GM18505 (cell line): Measurements from ENCODE around the gene BLTP3A.

Source experiments
- ATAC-seq: cut with Tn5 transposase; IDR thresholded peaks from one replicate; pipeline ENCODE4 v1.9.1; 2021; ENCODE audit not compliant: unreplicated experiment
- POLR2A ChIP-seq: IDR thresholded peaks from 4 replicates; pipeline ENCODE4 v1.6.1; 2011; ENCODE audit warnings: borderline replicate concordance; ENCODE audit not compliant: insufficient read depth, insufficient read length; ENCODE audit errors: extremely low read depth

The BLTP3A gene

DNA sequence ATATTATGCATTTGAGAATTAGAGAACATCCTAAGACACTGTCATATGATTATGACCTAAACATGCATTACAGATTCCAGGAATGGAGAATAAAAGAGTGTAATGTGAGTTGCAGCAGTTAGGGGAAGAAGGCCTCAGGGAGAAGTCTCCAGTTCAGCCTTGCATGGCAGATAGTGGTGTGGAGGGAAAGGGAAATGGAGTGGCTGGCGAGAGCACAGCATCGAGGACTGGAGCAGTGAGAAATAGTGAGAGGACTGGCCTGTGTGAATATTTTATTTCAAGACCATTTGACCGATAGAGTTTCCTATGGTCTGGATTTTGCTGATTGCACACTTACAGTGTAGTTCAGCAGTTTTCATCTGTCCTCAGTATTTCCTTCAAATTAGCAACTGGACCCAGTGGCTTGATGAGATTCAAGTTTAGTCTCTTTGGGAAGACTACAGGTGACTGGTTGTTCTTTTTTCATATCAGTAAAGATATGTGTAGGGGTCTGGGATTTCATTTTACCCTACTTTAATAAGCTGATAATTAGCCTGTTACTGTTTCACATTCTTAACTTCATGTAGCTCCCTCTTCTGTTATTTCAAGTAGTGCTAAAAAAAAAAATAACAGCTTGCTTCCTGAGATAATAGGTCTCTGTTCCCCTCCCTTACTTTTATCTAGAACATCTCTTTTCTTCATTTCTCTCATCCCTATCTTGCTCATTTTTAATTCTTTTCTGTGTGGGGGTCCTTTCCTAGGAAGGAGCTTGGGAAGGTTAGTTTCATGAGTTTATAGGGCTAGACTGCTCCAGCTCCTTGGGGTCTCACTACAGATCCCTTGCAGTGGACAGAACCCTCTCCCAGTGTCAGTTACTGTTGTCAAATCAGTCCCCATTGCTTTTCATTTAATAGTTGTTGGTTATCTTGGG is 27.9 kb downstream of the BLTP3A start:
- no peak for ATAC-seq
- TF ChIP-seq POLR2A, result no peak

DNA sequence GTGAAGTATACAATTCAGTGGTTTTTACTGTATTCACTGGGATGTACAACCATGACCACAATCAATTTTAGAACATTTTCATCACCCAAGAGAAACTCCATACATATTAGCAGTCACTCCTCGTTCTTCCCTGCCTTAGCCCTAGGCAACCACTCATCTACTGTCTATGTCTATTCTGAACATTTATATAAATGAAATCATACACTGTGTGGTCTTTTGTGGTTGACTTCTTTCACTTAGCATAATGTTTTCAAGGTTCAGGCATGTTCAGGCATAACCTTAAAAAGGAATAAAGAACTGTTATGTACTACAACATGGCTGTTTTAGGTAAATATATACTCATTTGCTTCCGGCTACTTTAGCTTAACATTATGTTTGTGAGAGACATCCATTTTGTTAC is 37.3 kb downstream of the BLTP3A start:
- ATAC-seq, result no peak
- TF ChIP-seq POLR2A, result no peak

DNA sequence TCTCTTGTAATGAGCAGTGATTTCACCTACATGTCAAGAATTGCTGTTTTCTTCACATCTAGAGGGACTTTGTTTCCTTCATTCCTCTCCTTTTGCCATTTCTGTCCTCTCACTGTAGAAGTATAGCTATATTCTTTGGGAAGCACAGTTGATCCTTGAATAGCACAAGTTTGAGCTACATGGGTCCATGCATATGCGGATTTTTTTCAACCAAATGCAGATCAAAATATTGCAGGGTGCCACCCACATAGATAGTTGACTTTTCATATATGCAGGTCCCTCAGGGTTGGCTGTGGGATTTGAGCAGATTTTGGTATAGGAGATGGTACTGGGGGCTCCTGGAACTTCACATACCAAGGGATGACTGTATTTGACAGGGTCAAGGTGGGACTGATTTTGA is 41.1 kb downstream of the BLTP3A start:
- TF ChIP-seq POLR2A, result no peak
- no peak for ATAC-seq

DNA sequence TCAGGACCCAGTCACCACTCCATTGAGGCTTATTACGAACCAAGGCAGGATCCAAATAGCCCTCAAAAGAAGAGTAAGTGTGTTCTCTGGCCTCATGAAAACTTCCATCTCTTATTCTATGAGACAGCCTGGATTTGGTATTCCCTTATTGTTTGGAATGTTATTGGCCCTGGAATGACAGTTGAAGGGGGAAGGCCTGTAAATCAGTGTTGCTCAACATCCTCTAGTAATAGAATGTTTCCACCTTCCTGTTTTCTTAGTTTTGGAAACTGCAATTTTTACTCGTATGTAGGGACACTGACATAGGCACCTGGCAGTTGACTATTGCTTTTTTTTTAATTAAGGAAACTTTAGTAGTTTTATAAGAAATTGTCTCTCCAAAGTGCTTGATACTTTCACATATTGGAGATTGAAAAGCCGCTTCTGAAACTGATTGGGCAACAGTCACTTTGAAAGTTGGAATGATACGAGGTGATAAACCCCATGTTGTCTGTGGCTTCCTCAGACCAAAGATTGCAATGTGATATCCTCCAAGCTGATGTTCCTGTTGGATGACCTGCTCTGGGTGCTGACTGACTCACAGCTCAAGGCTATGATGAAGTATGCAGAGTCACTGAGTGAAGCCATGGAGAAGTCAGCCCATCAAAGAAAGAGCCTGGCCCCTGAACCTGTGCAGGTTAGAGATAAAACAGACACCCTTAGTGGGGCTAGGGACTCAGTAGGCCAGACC is 43.1 kb downstream of the BLTP3A start:
- no peak for ATAC-seq
- TF ChIP-seq POLR2A, result no peak

DNA sequence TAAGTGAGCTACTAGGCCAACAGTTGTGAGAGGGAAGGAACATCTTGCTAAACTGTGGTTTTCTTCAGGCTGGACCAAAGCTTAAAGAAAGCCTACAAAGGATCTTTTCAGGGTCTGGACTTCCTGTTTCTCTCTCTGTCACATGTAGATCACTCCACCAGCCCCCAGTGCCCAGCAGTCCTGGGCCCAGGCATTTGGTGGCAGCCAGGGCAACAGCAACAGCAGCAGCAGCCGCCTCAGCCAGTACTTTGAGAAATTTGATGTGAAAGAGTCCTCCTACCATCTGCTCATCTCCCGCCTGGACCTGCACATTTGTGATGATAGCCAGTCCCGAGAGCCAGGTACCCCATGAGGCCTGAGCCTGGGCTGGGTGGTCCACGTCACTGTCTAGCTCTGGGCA is 44.1 kb downstream of the BLTP3A start:
- no peak for ATAC-seq
- no peak for TF ChIP-seq POLR2A

DNA sequence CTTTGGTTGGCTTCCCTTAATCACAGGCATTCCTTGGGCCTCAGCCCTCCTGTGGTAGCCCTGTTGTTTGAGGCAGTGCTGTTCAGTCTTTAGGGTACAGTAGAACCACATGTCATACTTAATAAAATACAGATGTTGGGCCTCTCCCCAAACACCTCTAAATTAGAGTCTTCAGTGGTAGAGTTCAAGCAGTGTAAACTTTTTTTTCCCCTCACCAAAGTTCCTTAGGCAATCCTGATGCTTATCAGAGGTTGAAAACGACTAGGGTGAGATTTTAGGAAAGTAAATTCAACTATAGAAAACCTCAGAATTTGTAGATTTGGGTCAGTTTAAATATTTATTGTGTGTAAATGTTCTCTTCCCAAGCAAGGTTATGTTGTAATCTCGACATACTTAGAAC is 44.6 kb downstream of the BLTP3A start:
- no peak for TF ChIP-seq POLR2A

DNA sequence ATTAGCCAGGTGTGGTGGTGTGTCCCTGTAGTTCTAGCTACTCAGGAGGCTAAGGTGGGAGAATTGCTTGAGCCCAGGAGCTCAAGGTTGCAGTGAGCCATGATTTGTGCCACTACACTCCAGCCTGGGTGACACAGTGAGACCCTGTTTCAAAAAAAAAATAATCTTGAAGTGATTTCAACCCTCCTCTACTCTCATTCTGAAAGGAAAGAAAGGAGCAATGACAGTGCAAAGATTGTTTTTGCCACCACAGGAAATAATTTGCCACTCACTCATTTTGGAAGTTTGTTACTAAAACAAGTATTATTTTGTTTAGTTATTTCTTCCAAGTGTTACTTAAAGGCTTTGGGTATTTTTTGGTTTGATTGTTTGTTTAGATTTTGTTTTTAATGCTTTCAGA is 45.6 kb downstream of the BLTP3A start:
- no peak for ATAC-seq
- no peak for TF ChIP-seq POLR2A

More for the DNA sequence above, 44.6 kb downstream of the BLTP3A start:
- ATAC-seq, result no peak

DNA sequence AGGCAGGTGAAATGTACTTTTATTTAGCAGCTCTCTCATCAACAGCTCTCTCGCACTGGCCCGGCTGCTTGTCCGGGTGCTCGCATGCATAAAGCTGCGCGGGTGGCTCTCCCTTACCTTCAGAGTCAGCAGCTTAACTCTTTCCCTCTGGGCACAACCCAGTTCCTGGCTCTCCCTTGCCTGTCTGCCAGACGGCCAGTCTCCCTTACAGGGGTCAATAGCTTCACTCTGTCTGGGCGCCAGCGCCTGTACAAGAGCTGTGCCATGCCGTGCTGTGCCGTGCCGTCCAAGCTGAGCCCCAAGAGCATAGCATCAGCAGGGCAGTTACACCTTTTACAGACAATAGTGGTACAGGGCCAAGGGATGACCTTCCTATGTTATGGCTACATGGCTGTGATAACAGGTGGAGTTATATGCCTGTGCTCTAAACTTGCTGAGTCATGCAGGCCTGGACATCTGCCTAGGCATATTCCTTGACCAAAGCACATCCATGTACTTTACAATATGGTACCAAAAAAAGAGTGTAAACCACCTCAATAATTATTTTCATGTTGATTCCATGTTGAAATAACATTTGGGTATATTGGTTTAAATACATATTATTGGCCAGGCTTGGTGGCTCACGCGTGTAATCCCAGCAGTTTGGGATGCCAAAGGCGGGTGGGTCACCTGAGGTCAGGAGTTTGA is 47.9 kb downstream of the BLTP3A start:
- TF ChIP-seq POLR2A, result no peak
- ATAC-seq, result no peak
